ENCODE data around the gene EBPL.

DNA sequence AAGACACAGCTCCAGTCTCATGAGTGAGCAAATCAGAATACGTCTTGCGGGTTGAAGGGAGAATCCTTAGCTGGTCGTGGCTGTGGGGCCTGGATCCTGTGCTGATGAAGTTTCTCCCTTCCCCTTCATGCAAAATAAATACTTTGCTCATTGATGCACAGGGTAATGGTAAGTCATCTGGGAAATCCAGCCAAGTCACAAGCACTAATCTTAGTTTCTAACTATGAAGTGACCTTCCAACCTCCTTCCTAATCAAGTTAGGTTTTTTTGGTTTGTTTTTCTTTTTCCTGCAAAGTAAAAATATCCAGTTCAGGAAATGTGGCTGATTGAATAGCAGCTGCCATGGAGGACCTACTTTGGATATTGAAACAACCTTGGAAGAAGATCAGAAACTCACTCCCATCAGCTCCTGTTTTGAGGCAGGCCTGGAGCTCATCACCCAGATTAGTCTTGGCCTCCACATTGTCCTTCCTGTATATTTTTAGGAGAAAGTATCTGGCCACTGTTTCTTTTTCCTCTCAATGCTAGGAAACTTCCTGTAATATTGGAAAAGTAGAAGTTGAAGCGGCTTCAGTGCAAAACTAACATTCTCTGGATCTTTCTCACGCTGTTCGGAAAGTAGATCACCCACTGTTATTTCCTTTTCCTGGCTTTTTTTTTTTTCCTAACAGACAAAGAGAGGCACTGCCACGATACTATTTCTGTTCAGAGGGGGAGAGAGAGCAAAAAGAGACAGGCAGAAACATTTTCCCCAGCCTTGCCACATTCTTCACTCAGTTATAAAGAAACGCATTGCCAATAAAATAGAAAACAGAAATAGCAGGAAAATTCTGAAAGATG lies 75.2 kb downstream of the EBPL start:
- TF ChIP-seq, protein P1, sequence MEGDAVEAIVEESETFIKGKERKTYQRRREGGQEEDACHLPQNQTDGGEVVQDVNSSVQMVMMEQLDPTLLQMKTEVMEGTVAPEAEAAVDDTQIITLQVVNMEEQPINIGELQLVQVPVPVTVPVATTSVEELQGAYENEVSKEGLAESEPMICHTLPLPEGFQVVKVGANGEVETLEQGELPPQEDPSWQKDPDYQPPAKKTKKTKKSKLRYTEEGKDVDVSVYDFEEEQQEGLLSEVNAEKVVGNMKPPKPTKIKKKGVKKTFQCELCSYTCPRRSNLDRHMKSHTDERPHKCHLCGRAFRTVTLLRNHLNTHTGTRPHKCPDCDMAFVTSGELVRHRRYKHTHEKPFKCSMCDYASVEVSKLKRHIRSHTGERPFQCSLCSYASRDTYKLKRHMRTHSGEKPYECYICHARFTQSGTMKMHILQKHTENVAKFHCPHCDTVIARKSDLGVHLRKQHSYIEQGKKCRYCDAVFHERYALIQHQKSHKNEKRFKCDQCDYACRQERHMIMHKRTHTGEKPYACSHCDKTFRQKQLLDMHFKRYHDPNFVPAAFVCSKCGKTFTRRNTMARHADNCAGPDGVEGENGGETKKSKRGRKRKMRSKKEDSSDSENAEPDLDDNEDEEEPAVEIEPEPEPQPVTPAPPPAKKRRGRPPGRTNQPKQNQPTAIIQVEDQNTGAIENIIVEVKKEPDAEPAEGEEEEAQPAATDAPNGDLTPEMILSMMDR (IDR thresholded peaks at IDR 0.05; ENCODE audit: low read depth, low read length) = no peak
- no peak for TF ChIP-seq POLR2A (IDR thresholded peaks at IDR 0.05; ENCODE audit: extremely low read depth, insufficient read length)
- TF ChIP-seq, protein P2, sequence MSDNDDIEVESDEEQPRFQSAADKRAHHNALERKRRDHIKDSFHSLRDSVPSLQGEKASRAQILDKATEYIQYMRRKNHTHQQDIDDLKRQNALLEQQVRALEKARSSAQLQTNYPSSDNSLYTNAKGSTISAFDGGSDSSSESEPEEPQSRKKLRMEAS (IDR thresholded peaks at IDR 0.05; ENCODE audit: low read depth, low read length) = no peak
